GM12875 (cell line): ENCODE measurements around the gene WFDC2.

ENCODE experiments used
- H3K4me3 ChIP-seq: one replicate; pipeline ENCODE4 v1.5.1; 2011; ENCODE audit warnings: low read depth, low read length, control low read depth
- CTCF ChIP-seq: IDR thresholded peaks from 2 replicates; pipeline ENCODE4 v1.5.1; 2011; ENCODE audit warnings: low read depth, mild to moderate bottlenecking, control low read depth, inconsistent platforms, low read length, moderate library complexity, borderline replicate concordance; ENCODE audit not compliant: insufficient read depth

The WFDC2 gene

GRCh38 chr20:45469336-45470261 is at the start of gene WFDC2:
WFDC2 (plus strand) TSS chr20:45469753; CDS start chr20:45469782, 29 bp downstream.
- no peak within 1 kb of the TSS for H3K4me3 ChIP-seq
- no peak for TF ChIP-seq CTCF

GRCh38 chr20:45420125-45420524 is 49.4 kb upstream of the WFDC2 start:
- no peak overlapping the region for H3K4me3 ChIP-seq
- no peak for TF ChIP-seq CTCF

- no peak for TF ChIP-seq CTCF
- no peak overlapping the region for H3K4me3 ChIP-seq
These were observed 45.9 kb upstream of the WFDC2 start for GRCh38 chr20:45423700-45424099.

GRCh38 chr20:45425561-45425960 is 44.0 kb upstream of the WFDC2 start:
- no peak for TF ChIP-seq CTCF
- no peak overlapping the region for H3K4me3 ChIP-seq

- no peak for TF ChIP-seq CTCF
- H3K4me3 ChIP-seq, result no peak overlapping the region
These were observed 43.1 kb upstream of the WFDC2 start for GRCh38 chr20:45426320-45427016.

- H3K4me3 ChIP-seq, result no peak overlapping the region
- TF ChIP-seq CTCF, result no peak
These were observed 42.1 kb upstream of the WFDC2 start for GRCh38 chr20:45427236-45428149.
